GM19455 (cell line): ENCODE results near the gene ERP44.
"Not testable (repeated sequence)": the region's sequence is repeated elsewhere in the genome, so short reads cannot be mapped to it uniquely, and the experiment has no call there.

ENCODE experiments used
- ATAC-seq: cut with Tn5 transposase; IDR thresholded peaks from one replicate; pipeline ENCODE4 v1.9.1; 2021; ENCODE audit not compliant: unreplicated experiment

ERP44 gene

DNA sequence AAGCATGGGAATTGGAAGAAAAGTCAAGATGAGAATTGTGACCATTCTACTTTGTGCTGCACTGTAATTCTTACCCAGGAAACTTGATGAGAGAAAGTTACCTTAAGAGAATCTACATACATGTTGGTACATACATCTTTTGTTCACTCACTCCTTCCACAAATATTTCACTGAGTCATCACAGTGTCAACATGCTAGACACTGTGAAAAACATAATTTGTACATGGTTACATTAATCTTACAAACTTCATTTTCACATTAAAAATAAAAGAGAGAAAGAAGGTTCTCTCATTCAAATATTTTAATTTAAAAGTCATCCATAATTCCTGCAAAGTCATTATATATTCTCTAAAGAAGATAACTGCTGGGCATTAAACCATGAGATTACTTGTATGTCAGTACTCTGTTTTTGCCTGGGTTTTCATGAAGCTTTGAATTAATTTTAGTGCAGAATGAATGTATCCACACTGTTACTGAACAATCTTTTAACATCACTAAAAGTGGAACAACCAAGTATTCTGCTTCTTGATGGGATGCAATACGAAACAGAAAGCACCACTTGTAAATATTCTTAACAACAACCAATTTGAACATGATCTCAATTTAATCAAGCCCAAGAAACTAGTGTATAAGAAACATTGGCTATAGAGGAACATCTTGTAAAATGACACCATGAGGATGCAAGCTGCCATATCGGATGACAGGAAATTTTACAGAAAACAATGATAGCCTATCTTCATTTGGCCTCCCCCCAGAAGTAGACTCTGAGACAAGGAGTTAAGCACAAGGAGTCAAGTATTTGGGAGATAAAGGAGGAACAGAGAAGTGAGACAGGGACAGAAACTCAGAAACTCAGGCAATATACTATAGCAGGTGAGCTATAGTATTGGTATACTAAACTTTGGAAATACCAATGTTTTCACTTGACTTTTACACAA is 28.4 kb downstream of the ERP44 start:
- ATAC-seq: no peak

DNA sequence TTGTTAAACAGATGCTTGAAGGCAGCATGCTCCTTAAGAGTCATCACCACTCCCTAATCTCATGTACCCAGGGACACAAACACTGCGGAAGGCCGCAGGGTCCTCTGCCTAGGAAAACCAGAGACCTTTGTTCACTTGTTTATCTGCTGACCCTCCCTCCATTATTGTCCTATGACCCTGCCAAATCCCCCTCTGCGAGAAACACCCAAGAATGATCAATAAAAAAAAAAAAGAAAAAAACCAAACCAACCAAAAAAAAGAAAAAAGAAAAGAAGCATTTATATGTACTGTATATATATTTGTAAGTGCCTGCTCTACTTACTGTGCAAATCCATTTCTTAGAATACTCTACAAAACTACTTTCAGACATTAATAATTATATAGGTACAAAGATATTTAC is 29.7 kb downstream of the ERP44 start:
- ATAC-seq: not testable (repeated sequence)

DNA sequence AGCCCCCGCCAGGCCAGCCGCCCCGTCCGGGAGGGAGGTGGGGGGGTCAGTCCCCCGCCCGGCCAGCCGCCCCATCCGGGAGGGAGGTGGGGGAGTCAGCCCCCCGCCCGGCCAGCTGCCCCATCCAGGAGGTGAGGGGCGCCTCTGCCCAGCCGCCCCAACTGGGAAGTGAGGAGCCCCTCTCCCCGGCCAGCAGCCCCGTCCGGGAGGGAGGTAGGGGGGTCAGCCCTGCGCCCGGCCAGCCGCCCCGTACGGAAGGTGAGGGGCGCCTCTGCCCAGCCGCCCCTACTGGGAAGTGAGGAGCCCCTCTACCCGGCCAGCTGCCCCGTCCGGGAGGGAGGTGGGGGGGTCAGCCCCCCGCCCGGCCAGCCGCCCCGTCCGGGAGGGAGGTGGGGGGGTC is 30.8 kb downstream of the ERP44 start:
- ATAC-seq: not testable (repeated sequence)

DNA sequence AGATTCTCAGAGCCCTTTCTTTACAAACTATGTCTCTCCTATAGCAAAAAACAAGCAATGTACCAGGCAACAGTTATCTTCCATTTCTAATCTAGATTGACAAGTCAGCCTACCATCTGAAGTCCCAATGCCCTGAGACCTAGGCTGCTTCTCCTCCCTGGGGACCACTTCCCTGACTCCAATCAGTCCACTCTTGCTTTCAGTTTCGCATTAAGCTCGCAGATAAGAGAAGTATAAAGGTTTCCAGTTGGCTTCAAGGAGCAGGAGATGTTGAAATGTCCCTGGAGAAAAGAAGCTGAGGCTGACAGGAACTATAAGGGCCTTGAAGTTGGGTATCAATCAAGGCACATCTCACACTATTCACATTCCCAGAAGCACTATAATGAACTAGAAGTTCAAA is 32.3 kb downstream of the ERP44 start:
- ATAC-seq: peak; percentile 66

DNA sequence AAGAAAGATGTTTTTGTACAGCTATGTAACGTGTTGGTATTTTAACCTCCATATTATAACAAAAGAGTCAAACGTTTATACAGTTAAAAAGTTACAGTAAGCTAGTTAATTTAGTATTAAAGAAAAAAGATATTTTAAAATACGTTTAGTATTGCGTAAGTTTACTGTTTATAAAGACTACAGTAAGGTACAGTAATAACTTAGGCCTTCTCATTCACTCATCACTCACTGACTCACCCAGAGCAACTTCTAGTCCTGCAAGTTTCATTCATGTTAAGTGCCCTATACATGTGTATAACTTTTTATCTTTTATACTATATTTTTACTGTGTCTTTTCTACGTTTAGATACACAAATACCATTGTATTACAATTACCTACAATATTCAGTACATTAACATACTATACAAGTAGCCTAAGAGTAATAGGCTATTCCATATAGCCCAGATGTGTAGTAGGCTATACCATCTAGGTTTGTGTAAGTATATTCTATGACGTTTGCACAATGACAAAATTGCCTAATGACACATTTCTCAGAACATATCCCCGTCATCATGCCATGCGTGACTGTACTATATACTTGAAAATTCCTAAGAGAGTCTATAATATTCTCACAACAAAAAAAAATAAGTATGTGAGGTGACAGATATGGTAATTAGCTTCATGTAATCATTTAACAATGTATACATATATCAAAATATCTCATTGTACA is 33.8 kb downstream of the ERP44 start:
- ATAC-seq: no peak

DNA sequence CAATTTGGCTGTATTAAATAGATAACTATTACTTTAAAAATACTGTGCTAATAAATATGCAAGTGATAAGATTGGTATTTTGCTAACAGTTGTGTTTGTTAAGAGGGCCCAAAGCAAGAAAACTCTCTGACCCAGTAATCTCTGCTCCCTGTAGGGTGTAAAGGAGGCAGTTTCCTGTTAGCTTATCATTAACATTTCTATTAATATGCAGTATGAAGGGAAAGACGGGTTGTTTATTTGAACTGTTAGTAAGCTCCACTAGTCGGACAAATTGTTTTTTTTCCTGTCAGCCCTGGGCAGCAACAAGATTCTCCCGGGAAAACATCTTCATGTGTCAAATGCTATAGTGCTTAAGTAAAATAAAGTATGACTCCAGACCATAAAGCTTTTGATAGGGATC is 35.6 kb downstream of the ERP44 start:
- ATAC-seq: no peak

DNA sequence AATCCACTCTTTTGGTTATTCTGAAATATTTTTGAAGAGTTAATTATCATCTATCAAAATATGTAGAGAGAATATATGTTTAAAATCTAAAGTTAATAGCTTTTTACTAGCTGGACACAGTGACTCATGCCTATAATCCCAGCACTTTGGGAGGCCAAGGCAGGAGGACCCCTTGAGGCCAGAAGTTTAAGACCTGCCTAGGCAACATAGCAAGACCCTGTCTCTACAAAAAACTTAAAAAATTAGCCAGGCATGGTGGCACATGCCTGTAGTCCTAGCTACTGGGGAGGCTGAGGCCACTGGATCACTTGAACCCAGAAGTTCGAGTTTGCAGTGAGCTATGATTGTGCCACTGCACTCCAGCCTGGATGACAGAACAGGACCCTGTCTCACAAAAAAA is 36.1 kb downstream of the ERP44 start:
- ATAC-seq: not testable (repeated sequence)

DNA sequence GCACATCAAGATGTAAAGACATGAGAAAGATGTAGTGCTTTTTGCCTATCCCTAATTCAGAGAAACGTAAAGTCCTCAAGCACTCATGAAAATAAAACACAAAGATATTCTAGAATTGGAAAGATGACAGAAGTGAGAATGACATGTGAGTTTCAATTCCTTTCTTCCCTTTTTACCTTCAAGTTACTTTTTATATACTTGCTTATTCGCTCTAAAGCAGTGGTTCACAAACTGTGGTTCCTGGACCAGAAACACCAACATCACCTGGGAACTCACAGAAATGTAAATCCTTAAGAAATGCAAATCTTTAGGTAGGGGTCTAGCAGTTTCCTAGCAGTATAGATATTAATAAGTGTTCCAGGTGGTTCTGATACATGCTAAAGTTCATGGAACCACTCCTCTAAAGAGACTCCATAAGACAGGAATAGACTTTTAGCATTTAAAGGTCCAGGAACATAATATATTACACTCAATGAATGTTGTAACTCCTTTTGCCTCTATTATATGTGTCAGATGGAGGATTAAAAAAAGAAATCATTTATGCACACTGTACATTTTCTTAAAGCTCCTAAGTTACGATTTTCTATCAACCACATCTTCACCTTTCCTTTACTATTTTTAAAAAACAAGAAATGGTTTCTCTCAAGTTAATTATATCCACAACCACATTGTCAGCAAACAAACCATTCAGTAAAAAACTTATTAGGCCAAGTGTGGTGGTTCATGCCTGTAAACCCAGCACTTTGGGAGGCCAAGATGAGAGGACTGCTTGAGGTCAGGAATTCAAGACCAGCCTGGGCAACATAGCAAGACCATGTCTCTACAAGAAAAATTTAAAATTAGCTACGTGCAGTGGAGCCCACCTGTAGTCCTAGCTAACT is 39.9 kb downstream of the ERP44 start:
- ATAC-seq: peak; percentile 70

DNA sequence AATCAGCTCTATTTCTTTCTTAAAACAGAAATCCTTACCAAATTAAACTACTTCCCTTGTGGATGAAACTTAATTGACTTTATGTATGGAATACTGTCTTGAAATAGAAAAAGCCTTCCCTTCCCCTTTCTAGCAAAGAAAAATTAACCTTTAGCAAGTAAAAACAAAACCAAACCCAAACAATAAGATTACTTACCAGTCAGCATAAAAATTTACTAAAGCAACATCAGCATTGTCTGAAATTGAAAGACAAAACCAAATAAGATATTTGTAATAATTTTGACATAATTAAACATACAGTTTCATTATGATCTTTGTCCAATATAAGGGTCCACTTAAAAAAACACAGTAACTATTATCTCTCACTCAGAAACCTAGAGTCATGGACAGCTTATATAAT is 41.2 kb downstream of the ERP44 start:
- no peak for ATAC-seq

DNA sequence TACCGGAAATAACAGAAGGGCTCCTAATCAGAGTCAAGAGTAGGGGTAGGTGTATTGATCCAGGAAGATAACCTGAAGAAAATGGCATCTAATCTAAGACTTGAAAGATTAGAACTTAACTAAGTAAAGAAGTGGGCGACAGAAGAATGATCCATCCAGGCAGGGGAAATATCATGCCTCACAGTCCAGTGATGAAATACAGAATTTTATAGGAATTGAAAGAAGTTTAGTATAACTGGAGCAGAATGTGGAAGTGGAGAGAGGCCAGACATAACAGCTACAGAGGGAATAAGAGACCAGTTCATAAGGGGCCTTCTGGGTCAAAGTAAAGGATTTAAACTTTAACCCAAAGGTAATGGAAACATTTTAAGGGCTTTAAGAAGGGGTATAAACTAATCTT is 42.2 kb downstream of the ERP44 start:
- no peak for ATAC-seq

DNA sequence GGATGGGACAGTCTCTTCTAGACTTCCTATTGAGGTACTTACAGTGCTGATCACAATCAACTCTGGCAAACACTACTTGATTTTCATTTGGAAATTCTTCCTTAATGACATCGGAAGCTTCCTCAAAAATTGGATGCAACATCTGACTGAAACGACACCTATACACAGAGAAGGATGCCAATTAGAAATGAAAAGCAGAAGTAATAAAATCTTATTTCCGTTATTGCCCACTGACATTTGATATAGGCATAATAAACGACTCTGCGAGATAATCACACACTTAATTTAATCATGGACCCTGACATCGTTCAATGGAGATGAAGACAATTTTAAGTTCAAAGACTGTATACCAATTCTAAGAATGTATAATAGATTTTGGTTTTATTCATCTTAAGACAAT is 46.4 kb downstream of the ERP44 start:
- no peak for ATAC-seq

DNA sequence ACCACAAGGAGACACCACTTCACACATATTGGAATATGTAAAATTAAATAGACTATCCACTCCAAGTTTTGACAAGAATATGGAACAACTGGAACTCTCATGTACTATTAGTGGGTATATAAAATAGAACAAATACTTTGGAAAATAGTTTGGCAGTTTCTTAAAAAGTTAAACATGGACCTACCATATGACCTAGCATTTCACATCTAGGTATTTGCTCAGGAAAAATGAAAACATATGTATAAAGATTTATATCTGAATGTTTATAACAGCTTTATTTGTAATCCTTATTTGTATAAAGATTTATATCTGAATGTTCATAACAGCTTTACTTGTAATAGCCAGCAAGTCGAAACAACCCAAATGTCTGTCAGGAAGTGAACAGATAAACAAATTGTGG is 49.2 kb downstream of the ERP44 start:
- ATAC-seq: no peak

DNA sequence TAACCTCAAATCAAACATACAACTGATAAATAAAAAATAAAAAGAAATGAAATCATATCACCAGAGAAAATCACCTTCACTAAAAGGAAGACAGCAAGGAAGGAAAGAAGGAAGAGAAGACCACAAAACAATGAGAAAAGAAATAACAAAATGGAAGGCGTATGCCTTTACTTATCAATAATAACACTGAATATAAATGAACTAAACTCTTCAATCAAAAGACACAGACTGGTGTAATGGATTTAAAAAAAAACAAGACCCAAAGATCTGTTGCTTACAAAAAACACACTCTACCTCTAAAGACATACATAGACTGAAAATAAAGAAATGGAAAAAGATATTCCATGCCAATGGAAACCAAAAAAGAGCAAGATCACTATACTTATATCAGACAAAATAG is 60.3 kb downstream of the ERP44 start:
- no peak for ATAC-seq

DNA sequence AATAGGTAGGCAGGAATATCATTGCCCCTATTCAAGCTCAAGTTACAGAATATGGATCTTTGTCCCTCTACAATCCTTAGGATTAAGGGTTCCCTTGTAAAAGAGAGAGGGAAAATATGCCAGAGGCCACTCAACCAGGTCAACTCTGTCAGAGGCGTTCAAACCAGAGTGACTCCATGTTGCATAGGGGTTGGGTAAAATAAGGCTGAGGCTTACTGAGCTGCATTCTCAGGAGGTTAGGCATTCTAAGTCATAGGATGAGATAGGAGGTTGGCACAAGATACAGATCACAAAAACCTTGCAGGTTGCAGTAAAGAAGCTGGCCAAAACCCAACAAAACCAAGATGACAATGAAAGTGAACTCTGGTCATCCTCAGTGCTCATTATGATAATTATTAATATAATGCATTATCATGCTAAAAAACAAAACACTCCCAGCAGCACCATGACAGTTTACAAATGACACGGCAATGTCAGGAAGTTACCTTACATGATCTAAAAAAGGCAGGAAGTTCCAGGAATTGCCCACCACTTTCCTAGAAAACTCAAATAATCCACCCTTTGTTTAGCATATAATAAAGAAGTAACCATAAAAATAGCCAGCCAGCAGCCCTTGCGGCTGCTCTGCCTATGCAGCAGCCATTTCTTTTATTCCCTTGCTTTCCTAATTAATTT is 64.8 kb downstream of the ERP44 start:
- ATAC-seq: no peak

DNA sequence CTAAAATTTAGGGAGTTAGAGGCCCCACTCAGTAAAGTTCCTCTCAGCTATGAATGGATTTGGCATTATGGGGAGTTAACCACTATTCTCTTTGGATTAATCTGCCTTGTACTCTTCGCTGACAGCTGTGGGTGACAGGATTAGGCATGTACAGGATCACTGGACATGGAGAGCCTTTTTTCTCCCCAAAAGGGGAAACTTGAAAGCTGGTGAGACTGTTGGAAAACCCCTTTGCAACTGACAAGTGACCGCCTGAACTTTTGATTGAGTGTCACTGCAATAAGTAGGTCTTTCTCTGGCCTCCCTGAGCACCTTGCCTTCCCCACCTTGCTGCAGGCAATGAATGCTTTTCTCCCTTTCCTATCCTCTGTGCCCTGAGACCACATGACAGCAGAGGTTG is 68.3 kb downstream of the ERP44 start:
- ATAC-seq: no peak

DNA sequence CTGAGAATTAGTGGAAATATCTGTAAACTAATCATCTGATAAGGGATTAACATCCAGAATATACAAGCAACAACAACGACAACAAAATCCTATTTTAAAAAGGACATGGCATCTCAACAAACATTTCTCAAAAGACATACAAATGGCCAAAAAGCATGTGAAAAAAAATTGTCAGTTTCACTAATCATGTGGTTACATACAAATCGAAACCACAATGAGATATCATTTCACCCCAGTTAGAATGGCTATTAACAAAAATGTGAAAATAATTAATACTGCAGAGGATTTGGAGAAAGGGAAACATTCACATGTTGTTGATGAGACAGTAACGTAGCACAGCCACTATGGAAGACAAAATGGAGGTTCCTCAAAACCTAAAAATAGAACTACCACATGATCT is 69.5 kb downstream of the ERP44 start:
- ATAC-seq: no peak

DNA sequence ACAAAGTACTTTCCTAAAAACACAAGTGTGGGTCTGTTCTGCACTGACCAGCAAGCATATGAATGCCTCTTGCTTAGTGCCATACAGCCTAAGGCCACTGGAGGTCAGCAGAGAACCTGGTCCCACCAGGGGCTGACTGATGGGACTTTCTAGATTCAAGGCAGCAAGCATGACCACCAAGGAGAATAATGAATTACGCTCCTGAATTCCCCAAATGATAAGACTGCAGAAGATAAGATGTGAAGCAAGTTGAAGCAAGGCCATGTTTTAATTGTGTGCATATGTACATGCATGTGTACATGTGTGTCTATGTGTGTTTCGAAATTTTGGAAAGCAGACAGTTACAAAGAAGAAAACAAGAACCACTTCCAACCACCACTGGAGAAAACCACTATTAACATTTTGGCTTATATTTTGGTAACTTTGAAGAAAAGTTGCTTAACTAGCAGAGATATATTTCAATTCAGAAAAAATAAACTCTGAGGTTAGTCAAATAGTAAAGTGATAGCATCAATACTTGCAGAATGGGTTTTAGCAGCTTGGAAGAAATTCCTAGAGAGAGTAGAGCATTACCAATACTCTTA is 70.5 kb downstream of the ERP44 start:
- peak; percentile 83 for ATAC-seq

DNA sequence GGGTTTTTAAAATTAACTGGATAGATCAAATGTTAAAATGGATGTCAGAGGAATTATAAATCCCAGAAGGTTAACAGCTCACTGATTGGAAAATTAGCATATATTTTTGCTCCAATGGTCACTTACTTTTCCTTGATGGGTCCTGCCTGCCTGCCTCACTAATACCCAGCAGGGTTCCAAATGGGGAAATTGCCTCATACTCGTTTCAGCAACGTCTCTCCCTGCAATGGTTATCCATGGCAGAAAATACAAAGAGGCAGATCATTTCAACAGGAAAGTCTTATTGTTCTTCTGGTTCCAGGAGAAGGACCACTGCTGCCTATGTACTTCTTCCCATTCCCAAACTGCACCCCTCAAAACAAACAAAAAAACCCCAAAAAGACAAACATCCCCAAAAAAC is 71.3 kb downstream of the ERP44 start:
- no peak for ATAC-seq

DNA sequence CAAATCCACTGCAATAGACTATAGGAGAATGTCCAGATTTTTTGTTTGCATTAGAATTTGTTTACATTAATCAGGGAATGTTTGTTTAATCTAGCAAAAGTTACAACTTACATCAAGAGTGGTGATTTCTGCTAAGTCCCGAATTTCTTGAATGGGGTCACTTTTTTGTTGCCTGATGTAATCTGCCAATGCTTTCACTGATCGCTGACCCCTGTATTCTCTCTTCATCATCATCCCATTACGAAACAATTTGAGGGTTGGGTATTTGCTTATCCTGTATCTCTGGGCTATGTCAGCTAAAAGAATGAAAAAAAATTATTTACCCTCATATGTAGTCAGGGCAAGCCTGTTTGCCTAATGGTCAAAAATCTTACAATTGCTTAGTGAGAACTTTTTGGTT is 76.9 kb downstream of the ERP44 start:
- ATAC-seq: no peak

DNA sequence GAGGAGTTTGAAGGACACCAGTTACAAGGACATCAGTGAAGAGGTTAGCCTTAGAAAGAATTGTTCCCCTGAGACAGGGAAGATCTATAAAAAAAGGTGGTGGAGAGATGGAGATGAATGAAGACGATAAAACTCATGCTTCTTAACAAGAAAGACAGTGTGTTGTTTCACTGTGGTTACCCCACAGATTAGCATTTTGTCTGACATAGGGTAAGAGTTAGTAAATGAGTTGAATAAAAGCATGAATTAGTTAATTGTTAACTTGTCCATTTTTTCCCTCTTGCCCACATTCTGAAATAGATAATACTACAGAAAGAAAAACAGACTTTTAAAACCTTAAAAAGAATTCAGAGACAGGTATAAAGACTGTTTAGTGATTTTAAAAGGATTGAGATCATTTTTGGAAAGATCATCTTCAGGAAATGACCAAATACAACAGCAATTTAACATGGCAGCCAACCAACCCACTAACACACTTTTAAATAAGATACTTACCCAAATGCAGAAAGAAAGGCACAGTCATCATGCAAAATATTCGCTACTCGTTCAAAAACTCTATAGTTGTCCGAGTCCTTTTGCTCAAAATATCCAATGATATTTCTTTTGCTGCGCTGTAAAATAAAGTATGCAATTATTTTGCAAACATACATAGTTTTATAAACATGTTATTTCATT is 78.5 kb downstream of the ERP44 start:
- no peak for ATAC-seq
